ENCODE measurements around the gene LIAS.
"Not testable (repeated sequence)": the region's sequence is repeated elsewhere in the genome, so short reads cannot be mapped to it uniquely, and the experiment has no call there.

The LIAS gene

DNA sequence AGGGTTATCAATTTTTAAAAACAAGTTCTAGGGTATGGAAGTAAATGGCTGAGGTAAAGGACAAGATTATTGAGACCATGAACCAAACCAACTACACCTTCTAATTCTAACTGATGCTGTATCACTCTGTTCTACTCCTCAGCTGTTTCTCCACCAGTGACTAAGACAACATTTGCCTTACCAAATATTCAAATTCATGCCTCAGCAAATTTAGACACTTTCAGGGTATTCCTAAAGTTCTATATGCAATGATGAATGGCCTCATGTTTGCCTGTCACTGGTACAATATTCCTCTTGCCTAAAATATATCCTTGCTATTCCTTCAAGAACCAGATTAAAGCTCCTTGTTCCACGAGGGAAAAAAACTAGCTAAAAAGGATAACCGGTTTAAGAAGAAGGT lies 5.1 kb upstream of the LIAS start:
- no peak for DNase-seq

DNA sequence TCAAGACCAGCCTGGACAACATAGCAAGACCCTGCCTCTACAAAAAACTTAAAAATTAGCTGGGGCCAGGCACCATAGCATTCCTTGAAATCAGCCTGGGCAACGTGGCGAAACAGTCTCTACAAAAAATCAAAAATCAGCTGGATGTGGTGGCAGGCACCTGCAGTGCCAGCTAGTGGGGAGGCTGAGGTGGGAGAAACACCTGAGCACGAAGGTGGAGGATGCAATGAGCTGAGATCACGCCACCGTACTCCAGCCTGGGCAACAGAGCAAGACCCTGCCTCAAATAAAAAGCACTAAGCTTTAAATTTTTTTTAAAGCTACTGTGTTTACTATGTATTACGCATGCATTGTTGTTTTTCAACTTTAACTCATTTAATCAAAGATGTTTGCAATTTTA lies 3.4 kb upstream of the LIAS start:
- no peak for DNase-seq

DNA sequence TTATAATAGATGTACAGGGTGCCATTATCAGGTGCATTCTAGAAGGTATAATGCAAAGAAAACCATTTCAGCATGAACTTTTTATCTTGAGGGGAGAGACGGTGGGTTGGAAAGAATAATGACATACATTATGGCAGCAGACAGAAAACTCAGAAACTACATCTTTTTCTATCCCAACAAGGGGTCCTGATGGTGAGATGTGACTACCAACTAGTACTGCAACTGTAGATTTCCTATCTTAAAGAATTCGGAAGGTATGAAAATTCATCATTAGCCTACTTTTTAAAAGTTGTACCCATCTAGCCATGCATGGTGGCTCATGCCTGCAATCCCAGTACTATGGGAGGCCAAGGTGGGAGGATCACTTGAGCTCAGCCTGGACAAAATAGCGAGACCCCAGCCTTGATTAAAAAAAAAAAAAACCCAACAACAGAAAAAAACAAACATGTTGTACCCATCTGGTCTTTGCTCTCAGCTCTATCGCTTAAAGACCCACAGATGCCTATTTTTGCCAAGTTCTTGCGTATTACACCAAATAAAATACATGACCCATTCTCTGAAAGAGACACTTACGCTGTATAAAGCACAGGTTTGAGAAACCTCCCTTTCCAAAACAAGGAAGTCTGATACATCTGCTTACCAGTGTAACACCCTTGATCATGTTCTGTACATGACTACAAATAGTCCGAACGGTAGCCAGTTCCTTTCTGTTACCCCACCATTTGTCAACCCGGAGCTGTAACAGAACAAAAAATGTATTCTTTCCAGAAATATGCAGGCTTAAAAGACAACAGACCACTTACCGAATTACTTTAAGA lies 1.7 kb upstream of the LIAS start:
- DNase-seq: no peak

DNA sequence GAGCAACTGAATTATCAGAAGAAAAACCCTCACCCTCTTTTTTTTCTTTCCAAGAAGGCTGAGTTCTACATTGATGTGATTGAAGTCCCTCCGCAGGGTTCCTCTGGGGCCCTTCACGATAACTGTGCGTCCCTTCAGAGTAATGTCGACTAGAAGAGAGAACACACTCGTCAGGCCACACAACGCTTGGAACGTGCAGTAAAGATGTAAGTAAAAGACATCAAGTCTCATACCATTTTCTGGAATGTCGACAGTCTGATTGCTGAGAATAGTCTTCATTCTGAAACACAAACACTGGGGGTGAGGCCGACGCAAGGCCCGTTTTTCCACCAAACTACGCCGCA lies 723 bp upstream of the LIAS start:
- DNase-seq: not testable (repeated sequence)

DNA sequence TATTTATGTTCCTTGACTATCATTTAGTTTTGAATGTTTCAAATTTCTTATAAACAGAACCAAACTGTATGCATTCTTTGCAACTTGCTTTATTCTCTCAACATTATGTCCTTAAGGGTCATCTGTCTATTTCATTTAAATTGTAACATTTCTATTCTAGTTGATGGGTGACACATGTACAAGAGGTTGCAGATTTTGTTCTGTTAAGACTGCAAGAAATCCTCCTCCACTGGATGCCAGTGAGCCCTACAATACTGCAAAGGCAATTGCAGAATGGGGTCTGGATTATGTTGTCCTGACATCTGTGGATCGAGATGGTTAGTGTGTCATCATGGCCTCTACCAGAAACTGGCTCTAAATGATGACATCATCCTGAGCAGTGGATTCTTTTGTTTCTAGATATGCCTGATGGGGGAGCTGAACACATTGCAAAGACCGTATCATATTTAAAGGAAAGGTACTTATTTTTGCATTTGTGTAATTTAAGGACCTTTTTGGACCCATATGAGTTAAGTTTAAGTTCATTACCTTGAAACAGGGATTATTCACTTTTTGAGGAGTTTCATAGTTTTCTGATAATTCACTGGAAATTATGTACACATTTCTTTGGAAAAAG lies 6.1 kb downstream of the LIAS start:
- DNase-seq: no peak

DNA sequence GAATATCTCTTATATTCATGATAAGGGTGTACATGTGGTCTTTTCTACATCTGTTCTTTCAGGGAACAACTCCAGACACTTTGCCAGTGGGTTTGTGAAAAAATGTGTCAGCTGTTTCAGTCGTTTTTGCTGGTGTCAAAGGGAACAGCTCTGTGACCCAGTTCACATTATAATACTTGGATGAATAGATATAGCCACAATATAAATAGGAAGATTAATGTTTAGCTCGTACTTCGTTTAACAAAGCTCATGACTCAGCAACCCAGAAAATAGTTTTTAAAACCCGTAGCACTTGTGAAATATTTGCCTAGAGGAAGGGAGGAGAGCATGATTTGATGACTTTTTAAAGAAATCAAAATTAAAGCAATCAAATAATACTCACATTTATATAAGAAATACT lies 7.9 kb downstream of the LIAS start:
- DNase-seq: no peak

DNA sequence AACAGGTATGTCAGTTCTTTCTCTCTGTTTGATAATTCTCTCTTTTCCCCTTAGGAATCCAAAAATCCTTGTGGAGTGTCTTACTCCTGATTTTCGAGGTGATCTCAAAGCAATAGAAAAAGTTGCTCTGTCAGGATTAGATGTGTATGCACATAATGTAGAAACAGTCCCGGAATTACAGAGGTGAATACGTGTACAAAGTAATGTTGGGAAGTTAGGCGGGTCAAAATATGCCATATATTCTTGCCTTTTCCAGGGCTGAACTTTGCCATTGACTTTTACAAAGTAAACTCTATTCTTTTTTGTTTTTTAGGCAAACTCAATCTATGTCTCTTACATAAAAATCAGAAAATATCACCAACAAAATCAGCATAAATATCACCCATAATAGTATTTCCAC lies 8.6 kb downstream of the LIAS start:
- no peak for DNase-seq

DNA sequence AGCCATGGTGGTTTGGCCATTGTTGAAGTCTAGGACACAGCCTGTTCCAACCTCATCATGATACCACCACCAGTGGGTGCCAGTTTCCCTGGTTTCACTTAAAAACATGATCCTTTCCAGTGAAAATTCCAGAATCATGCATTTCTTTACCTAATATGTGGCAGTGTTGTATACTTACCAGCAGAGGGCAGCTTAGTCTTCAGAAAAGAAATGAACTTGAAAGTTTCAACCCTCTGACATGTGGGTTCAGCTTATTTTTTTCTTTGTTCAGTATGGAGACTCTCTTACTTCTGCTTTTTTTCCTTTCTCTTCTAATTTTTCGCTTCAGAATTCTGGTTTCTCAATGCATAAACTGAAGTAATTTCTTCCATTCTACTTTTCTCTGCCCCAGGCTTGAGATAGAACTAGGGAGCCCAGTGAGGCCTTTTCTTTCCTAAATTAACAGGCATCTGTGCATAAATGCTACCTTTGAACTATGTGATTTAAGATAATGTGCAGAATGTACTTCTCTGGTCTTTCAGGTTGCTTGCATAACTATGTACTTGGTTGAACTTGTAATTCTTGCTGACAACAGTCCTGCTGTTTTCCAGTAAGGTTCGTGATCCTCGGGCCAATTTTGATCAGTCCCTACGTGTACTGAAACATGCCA lies 10.7 kb downstream of the LIAS start:
- DNase-seq: peak; percentile 18

DNA sequence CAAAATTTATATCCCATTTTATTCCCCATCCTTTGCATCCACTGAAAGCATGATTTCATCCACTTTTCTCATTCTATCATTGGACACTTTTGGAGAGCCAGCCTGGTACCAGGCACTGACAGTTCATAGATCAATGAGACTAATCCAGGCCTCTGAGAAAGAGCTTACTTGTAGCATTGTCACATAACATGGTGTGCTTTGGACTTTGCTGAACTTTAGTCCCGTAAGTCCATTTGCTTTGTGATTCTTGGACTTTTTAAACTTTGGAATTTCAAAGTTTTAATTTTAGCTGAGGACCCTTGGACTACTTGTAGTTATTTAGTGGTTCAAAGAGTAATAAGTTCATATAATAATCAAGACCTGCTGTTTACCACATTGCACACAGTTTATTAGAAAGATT lies 11.5 kb downstream of the LIAS start:
- no peak for DNase-seq

DNA sequence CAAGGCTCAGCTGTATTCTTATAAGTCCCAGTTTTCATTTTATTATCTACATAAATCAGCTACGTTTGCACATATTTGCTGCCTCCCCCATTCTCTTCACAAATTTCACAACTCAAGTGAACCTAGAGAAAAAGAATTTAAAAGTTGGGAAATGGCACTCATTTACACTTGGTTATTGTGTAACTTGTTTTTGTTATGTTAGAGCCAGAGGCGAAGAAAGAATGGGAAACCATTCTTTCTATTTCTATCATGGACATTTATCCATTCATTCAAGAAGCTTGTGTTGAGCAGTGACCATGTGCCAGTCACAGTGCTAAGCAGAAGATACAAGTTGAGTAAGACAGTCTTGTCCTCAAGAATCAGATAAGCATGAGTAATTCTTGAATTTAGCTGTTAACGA lies 13.5 kb downstream of the LIAS start:
- no peak for DNase-seq

DNA sequence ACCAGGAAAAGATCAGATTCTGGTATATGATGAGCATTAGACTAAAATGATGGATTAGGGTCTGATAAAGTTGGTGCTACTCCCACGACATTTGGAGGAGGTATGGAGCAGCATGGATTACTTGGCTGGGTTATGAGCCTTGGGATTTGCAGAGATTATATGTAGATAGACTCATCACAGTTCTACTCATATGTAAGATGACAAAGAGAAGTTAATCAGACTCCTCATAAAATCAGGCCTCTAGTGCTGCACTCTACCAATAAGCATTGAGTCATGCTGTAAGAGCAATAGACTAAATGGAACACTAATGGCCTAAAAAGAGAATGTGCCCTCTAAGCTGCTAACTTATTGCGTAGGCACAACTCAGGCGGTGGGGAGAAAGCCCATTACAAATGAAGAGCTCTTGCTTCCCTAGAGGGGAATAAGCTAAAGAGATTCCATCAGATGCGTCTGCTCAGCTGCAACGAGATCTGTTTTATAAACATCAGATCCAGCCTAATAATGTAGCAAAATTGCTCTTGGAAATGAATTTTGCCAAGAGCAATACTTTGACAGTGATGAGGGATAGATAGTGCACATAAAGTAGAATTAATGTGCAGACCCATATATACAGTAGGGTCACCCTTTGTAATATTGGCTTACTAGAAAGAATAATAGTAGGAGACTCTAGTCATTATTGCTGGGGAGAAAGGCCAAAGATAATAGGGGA lies 17.5 kb downstream of the LIAS start:
- DNase-seq: no peak

DNA sequence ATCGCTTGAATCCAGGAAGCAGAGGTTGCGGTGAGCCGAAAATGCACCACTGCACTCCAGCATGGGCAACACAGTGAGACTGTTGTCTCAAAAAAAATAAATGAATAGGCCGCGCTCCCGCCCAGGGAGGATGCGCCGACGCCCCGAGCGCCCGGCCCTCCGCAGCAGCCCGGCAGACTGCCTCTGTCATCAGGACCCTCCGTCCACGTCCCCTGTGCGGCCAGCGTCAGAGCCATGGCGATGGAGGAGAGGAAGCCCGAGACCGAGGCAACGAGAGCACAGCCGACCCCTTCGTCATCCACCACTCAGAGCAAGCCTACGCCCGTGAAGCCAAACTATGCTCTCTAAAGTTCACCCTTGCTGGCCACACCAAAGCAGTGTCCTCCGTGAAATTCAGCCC lies 21.4 kb downstream of the LIAS start:
- no peak for DNase-seq

DNA sequence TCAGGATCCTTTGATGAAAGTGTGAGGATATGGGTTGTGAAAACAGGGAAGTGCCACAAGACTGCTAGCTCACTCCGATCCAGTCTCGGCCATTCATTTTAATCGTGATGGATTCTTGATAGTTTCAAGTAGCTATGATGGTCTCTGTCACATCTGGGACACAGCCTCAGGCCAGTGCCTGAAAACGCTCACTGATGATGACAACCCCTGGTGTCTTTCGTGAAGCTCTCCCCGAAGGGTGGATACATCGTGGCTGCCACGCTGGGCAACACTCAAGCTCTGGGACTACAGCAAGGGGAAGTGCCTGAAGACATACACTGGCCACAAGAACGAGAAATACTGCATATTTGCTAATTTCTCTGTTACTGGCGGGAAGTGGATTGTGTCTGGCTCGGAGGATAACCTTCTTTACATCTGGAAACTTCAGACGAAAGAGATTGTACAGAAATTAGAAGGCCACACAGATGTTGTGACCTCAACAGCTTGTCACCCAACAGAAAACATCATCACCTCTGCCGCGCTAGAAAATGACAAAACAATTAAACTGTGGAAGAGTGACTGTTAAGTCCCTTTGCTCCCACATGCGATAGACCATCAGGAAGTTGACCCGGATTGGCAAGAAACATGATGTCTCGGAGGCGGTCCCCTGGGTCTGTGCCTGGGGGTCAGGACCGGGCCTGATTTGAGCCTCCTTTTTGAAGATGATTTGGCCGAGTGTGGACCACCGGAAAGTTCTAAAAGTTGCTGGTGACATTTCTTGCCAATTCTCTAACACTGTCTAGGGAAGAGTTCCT lies 22.2 kb downstream of the LIAS start:
- no peak for DNase-seq

DNA sequence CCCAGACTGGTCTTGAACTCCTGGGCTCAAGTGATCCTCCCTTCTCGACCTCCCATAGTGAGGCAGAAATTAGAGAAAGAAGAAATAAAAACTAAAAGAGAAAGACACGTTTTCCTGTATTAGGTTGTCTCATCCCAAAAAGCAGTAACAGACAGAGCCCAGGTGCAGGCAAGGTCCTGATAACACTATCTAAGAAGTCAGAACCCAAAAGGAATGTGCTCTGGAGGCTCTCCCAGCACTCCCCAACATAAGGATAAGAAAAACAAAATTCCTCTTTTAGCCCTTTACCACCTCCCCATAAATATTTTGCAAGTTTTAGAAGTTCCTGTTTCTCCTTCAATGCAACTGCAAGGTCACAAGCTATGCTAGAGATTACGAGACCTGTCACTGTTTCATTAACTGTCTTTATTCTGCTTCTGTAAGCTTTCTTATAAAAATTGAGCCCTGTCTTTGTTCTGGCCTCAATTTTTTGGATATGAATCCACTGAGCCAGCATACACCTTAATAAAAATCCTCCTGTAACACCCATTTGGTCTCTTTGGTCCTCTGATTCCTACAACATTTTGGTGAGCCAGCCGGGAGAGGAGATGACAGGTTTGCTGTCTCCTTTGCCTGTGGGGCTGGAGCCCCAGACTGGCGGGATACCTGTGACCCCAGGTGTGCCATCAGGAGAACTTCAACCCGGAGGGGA lies 25.9 kb downstream of the LIAS start:
- DNase-seq: no peak

DNA sequence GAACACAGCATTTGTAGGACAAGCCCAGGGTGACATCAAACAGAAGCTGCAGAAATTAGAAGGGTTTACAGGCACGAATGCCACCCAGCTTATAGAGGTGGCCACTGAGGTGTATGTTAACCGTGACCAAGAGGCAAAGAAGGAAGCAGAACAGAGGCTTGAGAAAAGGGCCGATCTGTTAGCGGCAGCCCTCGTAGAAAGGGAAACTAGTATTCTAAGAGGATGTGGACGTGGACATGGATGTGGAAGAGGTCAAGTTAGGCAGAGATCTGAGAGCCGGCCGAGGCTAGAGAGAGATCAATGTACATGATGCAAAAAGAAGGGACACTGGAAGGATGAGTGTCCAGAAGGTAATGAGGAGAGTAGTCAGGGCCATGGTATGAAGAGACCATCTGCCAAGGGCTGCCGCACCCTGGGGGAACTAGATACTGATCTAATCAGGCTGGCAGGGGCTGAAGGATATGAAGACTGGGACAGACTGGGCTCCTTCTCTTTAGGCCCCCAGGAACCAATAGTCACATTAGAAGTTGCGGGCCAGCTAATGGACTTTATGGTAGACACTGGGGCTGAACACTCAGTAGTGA lies 27.5 kb downstream of the LIAS start:
- DNase-seq: no peak

DNA sequence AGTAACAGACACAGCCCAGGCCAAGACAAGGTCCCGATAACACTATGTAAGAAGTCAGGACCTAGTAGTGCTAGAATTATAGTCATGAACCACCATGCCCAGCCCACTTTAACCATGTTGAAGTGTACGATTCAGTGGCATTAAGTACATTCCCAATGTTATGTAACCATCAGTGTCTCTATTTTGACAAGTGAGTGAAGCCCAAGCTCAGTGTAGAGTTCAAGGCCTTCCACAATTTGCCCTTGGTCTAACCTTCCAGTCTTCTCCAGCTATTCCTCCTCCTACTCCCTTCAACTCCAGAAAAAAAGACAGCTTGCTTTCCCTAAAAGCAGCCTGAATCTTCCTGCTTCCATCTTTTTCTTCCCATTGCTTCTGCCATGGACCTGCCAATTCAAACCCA lies 31.5 kb downstream of the LIAS start:
- DNase-seq: no peak

DNA sequence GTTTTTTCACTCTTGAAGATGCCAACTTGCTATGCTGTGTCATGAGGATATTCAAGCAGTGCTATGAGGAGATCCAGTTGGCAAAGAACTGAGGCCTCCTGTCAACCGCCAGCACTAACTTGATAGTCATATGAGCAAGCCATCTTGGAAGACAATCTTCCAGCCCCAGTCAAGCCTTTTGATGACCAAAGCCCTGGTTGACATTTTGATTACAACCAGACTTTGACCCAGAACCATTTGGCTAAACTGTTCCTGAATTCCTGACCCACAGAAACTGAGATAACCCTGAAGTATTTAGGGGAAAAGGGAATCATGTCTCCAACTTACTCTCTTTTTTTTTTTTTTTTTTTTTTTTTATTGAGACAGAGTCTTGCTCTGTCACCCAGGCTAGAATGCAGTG lies 35.5 kb downstream of the LIAS start:
- DNase-seq: no peak

DNA sequence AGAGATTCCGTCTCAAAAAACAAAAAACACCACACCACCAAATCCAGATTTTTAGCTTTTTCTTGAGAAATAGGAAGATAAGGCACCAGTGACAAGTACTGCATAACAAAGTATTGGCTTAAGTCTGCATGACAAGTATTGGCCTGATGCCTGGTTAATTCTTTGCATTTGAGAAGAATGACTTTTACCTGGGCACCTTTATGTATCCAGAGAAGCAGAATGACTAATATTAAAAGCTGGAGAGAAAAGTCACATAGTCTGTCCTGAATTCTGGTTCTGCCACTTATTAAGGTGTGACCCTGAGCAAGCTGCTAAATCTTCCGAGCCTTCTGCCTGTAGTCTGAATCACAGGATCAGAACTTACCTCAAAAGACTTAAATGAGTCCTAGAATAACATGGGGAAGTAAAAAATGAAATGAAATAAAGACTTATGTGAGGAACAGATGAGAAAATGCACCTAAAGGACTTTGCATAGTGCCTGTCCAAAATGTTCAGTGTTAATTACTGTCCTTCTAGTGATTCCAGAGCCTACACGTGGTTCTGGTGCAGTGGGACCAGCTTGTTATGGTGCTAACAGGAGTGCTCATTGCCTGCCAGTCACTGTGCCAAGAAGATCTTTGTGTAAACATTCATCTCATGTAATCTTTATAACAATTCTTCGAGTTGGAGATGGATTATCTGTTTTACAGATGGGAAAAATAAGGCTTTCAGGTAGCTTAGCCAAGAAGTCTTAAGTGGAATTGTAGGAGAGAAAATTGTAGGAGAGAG lies 36.8 kb downstream of the LIAS start:
- DNase-seq: no peak

DNA sequence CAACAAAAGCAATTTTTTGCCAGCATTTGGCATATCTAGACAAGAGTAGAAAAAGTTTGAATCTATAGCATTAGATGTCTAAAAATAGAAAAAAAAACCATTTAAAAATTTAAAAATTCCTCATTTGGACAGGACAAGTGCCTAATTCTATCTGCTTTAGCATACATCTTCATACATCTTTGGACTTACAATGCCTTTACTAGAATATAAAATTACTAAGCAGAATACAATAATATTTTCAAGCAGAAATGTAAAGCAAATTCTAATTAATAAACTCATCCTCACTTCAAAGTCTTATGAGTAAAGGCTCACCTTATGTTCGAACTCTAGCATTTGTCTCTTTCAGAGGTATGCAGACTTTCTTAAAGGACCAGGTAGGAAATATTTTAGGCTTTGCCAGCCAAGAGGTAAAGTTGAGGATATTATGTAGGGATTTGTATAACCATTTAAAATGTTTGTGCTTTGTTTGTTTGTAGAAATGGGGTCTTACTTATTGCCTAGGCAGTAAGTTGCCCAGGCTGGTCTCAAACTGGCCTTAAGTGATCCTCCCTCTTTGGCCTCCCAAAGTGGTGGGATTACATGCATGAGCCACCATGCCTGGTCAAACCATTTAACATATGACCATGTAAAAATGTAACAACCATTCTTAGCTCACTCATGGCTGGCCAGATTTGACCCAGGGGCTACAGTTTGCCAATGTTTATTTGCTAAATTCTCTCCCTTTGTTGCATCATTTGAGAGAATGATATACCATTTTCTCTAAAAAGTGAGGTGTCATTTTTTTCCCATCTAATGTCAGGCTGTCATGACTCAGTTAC lies 39.3 kb downstream of the LIAS start:
- no peak for DNase-seq

DNA sequence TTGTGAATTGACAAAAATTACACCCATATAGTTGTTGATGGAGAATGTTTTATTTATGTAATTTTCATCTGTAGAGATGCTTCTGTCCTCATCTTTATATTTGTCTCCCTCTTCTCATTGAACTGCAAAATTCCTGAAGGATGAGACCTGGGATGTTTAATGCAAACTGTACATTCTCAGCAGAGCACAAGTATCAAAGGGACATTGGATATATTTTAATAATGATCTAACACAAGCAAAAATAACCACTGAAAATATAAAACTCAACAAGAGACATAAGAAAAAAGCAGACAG lies 39.8 kb downstream of the LIAS start:
- DNase-seq: no peak

All from NCI-H2029 (cell line).